Neuron (in vitro differentiated cells): ENCODE data around the gene CHRM5.
"Not testable (repeated sequence)": the region's sequence is repeated elsewhere in the genome, so short reads cannot be mapped to it uniquely, and the experiment has no call there.

Experiments
- H2AFZ ChIP-seq: one replicate; pipeline ENCODE4 v1.6.1; 2013; ENCODE audit warnings: low read depth, mild to moderate bottlenecking, inconsistent platforms, low read length, moderate library complexity
- H3K27me3 ChIP-seq: one replicate; pipeline ENCODE4 v1.6.1; 2013; ENCODE audit warnings: low read length; ENCODE audit not compliant: insufficient read depth
- H3K36me3 ChIP-seq: one replicate; pipeline ENCODE4 v1.6.1; 2013; ENCODE audit warnings: low read length; ENCODE audit not compliant: insufficient read depth
- H3K4me1 ChIP-seq: one replicate; pipeline ENCODE4 v1.6.1; 2013; ENCODE audit warnings: low read length; ENCODE audit not compliant: insufficient read depth
- H3K4me3 ChIP-seq: 2 replicates; pipeline ENCODE4 v1.5.1; 2013; ENCODE audit warnings: mild to moderate bottlenecking, low read length, moderate library complexity
- H3K9me3 ChIP-seq: one replicate; pipeline ENCODE4 v1.6.1; 2013; ENCODE audit warnings: low read length

CHRM5 gene

GRCh38 chr15:33964665-33965040 is 3.6 kb upstream of the CHRM5 start:
- H3K36me3 ChIP-seq = no peaks in the 10 kb centered on the region
- H2AFZ ChIP-seq = no peak overlapping the region
- H3K4me1 ChIP-seq = peaks cover 17% of the 10 kb centered on the region
- H3K4me3 ChIP-seq = no peak overlapping the region
- no peaks in the 10 kb centered on the region for H3K9me3 ChIP-seq
- H3K27me3 ChIP-seq = no peaks in the 10 kb centered on the region

DNA sequence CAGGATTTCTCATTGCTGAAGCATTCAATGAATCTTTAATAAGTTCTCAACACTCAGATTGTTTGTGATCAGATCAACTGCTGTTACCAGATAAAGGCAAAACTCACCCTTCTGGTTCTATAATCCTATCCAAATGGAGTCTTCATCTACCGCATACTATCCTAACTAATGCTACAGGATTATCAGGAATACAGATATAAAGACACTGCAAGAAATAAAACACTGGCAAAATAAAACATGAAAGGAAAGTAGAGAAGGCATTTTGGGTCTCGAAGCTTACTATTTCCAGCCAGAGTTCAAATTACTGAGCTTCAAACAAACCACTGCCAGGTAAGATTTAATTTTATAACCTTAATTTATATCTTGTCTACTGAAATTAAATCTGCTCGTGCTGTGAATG is 524 bp downstream of the CHRM5 start:
- Histone ChIP-seq H3K4me1 (peaks cover 10% of the 10 kb centered on the region), H2AFZ (no peak overlapping the region), H3K36me3 (no peaks in the 10 kb centered on the region), H3K9me3 (no peaks in the 10 kb centered on the region), H3K4me3 (no peak overlapping the region), H3K27me3 (no peaks in the 10 kb centered on the region)

GRCh38 chr15:33971811-33972210 is 3.5 kb downstream of the CHRM5 start:
- Histone ChIP-seq H3K4me1 (peaks cover 10% of the 10 kb centered on the region), H3K9me3 (no peaks in the 10 kb centered on the region), H3K36me3 (no peaks in the 10 kb centered on the region), H3K4me3 (no peak overlapping the region), H2AFZ (no peak overlapping the region), H3K27me3 (no peaks in the 10 kb centered on the region)

GRCh38 chr15:33975022-33975565 is 6.8 kb downstream of the CHRM5 start:
- Histone ChIP-seq H3K4me1 (peaks cover 6% of the 10 kb centered on the region), H3K9me3 (peaks cover 1% of the 10 kb centered on the region), H3K27me3 (no peaks in the 10 kb centered on the region), H2AFZ (no peak overlapping the region), H3K36me3 (no peaks in the 10 kb centered on the region), H3K4me3 (no peak overlapping the region)

DNA sequence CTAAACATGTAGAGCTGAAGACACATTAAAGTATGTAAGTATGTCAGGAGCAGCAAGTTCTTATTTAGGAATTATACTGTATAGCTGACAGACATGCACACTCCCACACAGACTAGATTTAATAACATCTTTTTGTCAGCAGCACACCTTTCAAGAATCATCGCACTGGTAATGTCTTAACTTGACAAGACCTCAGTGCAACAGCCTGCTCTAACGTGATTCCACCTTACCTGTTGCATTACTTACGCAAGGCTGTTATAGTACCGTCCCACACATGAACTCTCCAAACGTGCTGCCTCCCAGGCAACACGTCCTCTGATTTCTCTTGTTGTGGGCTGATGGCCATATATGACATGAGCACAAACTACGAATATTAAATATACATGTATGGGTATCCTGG is 11.9 kb downstream of the CHRM5 start:
- peaks cover 1% of the 10 kb centered on the region for H3K9me3 ChIP-seq
- peaks cover 8% of the 10 kb centered on the region for H3K4me1 ChIP-seq

DNA sequence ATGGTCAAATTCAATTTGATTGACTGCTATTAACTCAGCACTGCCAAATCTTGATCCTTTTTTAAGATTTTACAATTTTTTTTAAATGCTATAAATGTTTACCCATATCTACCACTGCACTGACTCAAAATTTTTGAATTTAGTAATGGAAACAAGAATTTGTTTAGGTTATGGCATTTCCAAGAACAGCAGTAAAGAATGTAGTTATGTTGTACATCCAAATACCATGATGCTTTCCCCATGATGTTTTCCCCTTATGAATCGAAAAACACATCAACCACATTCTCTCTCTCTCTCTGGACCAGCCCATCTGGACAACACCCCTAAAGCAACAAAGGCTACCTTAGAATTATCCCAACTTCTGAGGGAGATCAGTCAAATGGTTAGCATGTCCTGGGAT is 14.2 kb downstream of the CHRM5 start:
- H3K27me3 ChIP-seq = no peaks in the 10 kb centered on the region
- H3K36me3 ChIP-seq = no peaks in the 10 kb centered on the region
- no peak overlapping the region for H2AFZ ChIP-seq

More for the DNA sequence above, 11.9 kb downstream of the CHRM5 start:
- Histone ChIP-seq H3K36me3 (no peaks in the 10 kb centered on the region), H3K4me3 (no peak overlapping the region), H2AFZ (no peak overlapping the region), H3K27me3 (no peaks in the 10 kb centered on the region)

GRCh38 chr15:33985287-33985686 is 17.0 kb downstream of the CHRM5 start:
- Histone ChIP-seq H2AFZ (no peak overlapping the region), H3K4me3 (no peak overlapping the region), H3K4me1 (peaks cover 7% of the 10 kb centered on the region), H3K9me3 (no peaks in the 10 kb centered on the region), H3K27me3 (no peaks in the 10 kb centered on the region), H3K36me3 (no peaks in the 10 kb centered on the region)

More for the DNA sequence above, 14.2 kb downstream of the CHRM5 start:
- peaks cover 1% of the 10 kb centered on the region for H3K9me3 ChIP-seq
- H3K4me3 ChIP-seq = no peak overlapping the region
- H3K4me1 ChIP-seq = peaks cover 7% of the 10 kb centered on the region

- H3K27me3 ChIP-seq = no peaks in the 10 kb centered on the region
- no peaks in the 10 kb centered on the region for H3K9me3 ChIP-seq
- no peak overlapping the region for H2AFZ ChIP-seq
- H3K36me3 ChIP-seq = no peaks in the 10 kb centered on the region
- no peak overlapping the region for H3K4me3 ChIP-seq
- peaks cover 7% of the 10 kb centered on the region for H3K4me1 ChIP-seq
Measured at GRCh38 chr15:33985751-33986150, 17.5 kb downstream of the CHRM5 start.

GRCh38 chr15:33987444-33987843 is 19.1 kb downstream of the CHRM5 start:
- Histone ChIP-seq H3K9me3 (peaks cover 2% of the 10 kb centered on the region), H2AFZ (no peak overlapping the region), H3K27me3 (no peaks in the 10 kb centered on the region), H3K36me3 (no peaks in the 10 kb centered on the region), H3K4me3 (no peak overlapping the region), H3K4me1 (peaks cover 3% of the 10 kb centered on the region)

- Histone ChIP-seq H3K4me1 (peaks cover 3% of the 10 kb centered on the region), H3K4me3 (no peak overlapping the region), H3K36me3 (no peaks in the 10 kb centered on the region), H3K9me3 (peaks cover 2% of the 10 kb centered on the region), H3K27me3 (no peaks in the 10 kb centered on the region), H2AFZ (no peak overlapping the region)
Measured at GRCh38 chr15:33988384-33988783, 20.1 kb downstream of the CHRM5 start.

DNA sequence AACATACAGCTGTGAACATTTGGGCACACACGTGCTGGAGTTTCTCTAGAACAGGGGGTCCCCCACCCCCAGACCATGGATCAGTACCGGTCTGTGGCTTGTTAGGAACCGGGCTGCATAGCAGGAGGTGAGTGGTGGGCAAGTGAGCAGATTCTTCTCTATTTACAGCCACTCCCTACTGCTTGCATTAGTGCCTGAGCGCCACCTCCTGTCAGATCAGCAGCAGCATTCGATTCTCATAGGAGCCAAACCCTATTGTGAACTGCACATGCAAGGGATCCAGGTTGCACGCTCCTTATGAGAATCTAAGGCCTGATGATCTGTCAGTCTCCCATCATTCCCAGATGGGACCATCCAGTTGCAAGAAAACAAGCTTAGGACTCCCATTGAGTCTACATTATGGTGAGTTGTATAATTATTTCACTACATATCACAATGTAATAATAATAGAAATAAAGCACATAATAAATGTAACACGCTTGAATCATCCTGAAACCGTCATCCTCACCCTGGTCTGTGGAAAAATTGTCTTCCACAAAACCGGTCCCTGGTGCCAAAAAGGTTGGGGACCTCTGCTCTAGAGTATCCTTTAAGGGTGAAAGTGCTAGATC is 25.8 kb downstream of the CHRM5 start:
- Histone ChIP-seq H3K27me3 (no peaks in the 10 kb centered on the region), H3K4me3 (no peak overlapping the region), H3K36me3 (no peaks in the 10 kb centered on the region), H3K4me1 (no peaks in the 10 kb centered on the region), H3K9me3 (peaks cover 2% of the 10 kb centered on the region), H2AFZ (no peak overlapping the region)

DNA sequence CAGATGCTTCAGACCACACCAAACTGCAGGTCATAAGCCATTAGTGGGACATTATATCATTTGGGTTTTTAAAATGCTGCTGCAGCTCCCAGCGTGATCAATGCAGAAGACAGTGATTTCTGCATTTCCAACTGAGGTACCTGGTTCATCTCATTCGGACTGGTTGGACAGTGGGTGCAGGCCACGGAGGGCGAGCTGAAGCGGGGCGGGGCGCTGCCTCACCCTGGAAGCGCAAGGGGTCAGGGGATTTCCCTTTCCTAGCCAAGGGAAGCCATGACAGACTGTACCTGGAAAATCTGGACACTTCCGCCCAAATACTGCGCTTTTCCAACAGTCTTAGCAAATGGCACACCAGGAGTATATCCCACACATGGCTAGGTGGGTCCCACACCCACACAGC is 27.4 kb downstream of the CHRM5 start:
- not testable (repeated sequence) for H3K9me3 ChIP-seq, H3K27me3 ChIP-seq, H2AFZ ChIP-seq, H3K4me3 ChIP-seq, H3K36me3 ChIP-seq, H3K4me1 ChIP-seq

GRCh38 chr15:34001536-34001935 is 33.2 kb downstream of the CHRM5 start:
- Histone ChIP-seq H3K4me1 (no peaks in the 10 kb centered on the region), H3K36me3 (no peaks in the 10 kb centered on the region), H3K27me3 (no peaks in the 10 kb centered on the region), H3K9me3 (no peaks in the 10 kb centered on the region), H2AFZ (no peak overlapping the region), H3K4me3 (no peak overlapping the region)

DNA sequence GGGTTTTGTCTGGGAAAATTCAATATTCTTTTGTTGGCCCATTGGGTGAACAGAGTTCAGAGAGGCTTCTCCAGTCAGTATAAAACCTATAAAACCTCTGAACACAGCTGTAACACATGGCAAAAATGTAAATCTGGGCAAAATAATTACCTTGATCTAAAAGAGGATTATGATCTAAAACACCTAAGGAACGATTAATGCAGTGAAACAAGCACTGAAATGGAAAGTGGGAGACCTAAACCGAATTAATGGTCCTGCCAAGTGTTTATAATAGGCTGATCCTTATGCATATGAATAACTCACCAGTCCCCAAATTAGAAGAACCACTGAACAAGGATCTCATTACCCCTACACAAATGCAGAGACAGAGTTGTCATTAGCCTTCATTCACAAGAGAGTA is 38.1 kb downstream of the CHRM5 start:
- Histone ChIP-seq H3K36me3 (no peaks in the 10 kb centered on the region), H2AFZ (no peak overlapping the region), H3K4me3 (no peak overlapping the region), H3K9me3 (no peaks in the 10 kb centered on the region), H3K27me3 (no peaks in the 10 kb centered on the region), H3K4me1 (no peaks in the 10 kb centered on the region)
